Bronchial epithelial cell (primary cell): ENCODE data around the gene CHKB. TPM values are rescaled to one million over a fixed set of nuclear protein-coding genes. Genes with fewer than 3 reads are reported as not detected.

ENCODE experiments used
- DNase-seq: peaks from one replicate; pipeline ENCODE4 v3.0.0-alpha.2; 2010; ENCODE audit warnings: low read depth
- FAIRE-seq: peaks from 2 replicates; lab custom pipeline; 2011; peaks lifted over from hg19 to GRCh38; lab: Jason Lieb, UNC
- H3K27me3 ChIP-seq: 2 replicates; pipeline ENCODE4 v1.5.1; 2011; ENCODE audit warnings: low read length; ENCODE audit not compliant: control insufficient read depth, insufficient read depth
- H3K36me3 ChIP-seq: 2 replicates; pipeline ENCODE4 v1.5.1; 2011; ENCODE audit warnings: low read length; ENCODE audit not compliant: control insufficient read depth, insufficient read depth
- H3K4me3 ChIP-seq: 2 replicates; pipeline ENCODE4 v1.5.1; 2011; ENCODE audit warnings: mild to moderate bottlenecking, low read depth, low read length, control low read depth
- total RNA-seq: library from RNA; depleted of rRNA; stranded (reverse); fragments of >200 nt; gene quantifications from 2 replicates; pipeline ENCODE4 v1.2.1, GENCODE V29; 2014
- TF ChIP-seq, protein P1 (sequence below): IDR thresholded peaks from 2 replicates; pipeline ENCODE4 v1.5.1; 2011; ENCODE audit warnings: mild to moderate bottlenecking, moderate library complexity, low read length, control low read depth, inconsistent platforms; ENCODE audit not compliant: insufficient read depth, severe bottlenecking

The CHKB gene
- total RNA-seq, 1 donor from 2014 or later, result 27.6 TPM

DNA sequence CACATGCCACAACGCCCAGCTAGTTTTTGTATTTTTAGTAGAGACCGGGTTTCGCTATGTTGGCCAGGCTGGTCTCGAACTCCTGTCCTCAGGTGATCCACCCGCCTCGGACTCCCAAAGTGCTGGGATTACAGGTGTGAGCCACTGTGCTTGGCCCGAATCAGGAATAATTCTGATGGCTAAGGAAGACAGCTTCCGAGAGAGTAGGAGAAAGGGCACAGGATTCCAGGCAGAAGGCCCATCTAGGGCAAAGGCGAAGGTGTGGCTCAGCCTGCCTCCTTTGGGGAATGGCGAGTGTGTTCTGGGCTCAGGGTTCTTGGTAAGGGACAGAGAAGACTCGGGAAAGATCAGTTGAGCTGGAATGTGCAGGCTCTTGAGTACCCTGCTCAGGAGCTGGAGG is 18.4 kb downstream of the CHKB start:
- FAIRE-seq (no peak), DNase-seq (no peak)
- no peaks in the 10 kb centered on the region for H3K36me3 ChIP-seq
- no peak overlapping the region for H3K4me3 ChIP-seq
- TF ChIP-seq, protein P1, sequence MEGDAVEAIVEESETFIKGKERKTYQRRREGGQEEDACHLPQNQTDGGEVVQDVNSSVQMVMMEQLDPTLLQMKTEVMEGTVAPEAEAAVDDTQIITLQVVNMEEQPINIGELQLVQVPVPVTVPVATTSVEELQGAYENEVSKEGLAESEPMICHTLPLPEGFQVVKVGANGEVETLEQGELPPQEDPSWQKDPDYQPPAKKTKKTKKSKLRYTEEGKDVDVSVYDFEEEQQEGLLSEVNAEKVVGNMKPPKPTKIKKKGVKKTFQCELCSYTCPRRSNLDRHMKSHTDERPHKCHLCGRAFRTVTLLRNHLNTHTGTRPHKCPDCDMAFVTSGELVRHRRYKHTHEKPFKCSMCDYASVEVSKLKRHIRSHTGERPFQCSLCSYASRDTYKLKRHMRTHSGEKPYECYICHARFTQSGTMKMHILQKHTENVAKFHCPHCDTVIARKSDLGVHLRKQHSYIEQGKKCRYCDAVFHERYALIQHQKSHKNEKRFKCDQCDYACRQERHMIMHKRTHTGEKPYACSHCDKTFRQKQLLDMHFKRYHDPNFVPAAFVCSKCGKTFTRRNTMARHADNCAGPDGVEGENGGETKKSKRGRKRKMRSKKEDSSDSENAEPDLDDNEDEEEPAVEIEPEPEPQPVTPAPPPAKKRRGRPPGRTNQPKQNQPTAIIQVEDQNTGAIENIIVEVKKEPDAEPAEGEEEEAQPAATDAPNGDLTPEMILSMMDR, result no peak
- no peaks in the 10 kb centered on the region for H3K27me3 ChIP-seq

- no peak for DNase-seq
- TF ChIP-seq, protein P1, result no peak
These were observed 19.1 kb downstream of the CHKB start for GRCh38 chr22:50563413-50564160.

DNA sequence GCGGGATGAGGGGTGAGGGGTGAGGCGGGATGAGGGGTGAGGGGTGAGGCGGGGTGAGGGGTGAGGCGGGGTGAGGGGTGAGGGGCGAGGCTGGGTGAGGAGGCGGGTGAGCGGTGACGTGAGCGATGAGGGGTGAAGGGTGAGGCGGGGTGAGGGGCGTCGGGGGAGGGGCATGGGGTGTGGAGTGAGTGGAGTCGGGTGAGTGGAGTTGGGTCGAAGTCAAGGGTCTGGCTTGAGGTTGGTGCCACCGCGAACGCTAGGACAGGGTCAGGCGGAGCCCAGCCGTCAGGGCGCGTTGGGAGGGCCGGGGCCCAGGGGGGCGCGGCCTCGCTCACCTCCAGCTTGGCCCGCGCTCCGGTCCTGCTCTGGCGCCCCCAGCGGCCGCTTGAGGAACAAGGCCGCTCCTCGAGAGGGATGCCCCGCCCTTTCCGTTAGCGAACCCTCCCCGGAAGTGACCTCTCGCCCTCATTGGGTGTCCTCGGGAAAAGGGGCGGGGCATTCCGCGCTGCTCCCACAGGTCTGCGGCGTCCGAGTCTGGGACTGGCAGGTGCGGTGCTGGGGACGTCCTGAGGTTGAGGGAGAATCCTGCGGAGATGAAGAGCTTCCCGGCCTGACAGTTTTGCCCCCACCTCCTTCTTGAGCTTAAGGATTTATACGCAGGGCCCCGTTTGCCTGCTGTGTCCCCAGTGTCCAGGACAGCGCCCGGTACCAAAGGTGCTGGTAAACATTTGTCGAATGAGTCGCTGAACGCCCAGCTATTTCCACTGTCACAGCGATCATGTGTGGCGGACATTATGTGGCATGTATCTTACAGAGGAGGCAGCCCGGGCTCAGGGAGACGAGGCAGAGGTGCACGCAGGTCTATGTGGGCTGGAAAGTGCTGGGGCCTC is 19.9 kb downstream of the CHKB start, which contains the start of gene SYCE3:
SYCE3 (minus strand) TSS at position 397 of the 890 bp plus-strand sequence. CDS start 6,514 bp downstream, outside the sequence.
- no peaks in the 10 kb centered on the region for H3K36me3 ChIP-seq
- H3K4me3 ChIP-seq, result peak within 1 kb of the TSS; percentile 49
- H3K27me3 ChIP-seq, result no peaks in the 10 kb centered on the region
- DNase-seq (peak; percentile 80), FAIRE-seq (no peak)
- TF ChIP-seq, protein P1, result peak; percentile 98

More at GRCh38 chr22:50563413-50564160, 19.1 kb downstream of the CHKB start:
- no peak for FAIRE-seq
- Histone ChIP-seq H3K4me3 (peak overlapping the region; percentile 49), H3K36me3 (no peaks in the 10 kb centered on the region), H3K27me3 (no peaks in the 10 kb centered on the region)

GRCh38 chr22:50561401-50562358 is 21.0 kb downstream of the CHKB start:
- Histone ChIP-seq H3K27me3 (no peaks in the 10 kb centered on the region), H3K36me3 (no peaks in the 10 kb centered on the region), H3K4me3 (no peak overlapping the region)
- DNase-seq (no peak), FAIRE-seq (peak; percentile 92)
- TF ChIP-seq, protein P1, result no peak

DNA sequence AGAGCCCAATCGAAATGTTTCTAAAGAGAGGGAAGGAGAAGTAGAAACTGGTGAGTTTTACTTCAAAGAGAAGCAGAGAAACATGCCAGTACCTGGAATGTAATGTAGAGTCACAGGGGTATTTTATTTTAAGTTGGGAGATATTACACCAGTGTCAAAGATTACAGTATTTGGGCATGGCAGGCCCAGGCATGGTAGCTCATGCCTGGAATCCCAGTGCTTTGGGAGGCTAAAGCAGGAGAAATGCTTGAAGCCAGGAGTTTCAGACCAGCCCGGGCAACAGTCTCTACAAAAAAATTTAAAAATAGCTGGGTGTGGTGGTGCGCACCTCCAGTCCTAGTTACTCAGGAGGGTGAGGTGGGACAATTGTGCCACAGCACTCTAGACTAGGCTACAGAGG is 22.6 kb downstream of the CHKB start:
- Histone ChIP-seq H3K4me3 (no peak overlapping the region), H3K27me3 (no peaks in the 10 kb centered on the region), H3K36me3 (no peaks in the 10 kb centered on the region)
- FAIRE-seq, result no peak
- DNase-seq, result peak; percentile 68
- TF ChIP-seq, protein P1, result no peak
